HG03571 (cell line): ENCODE measurements around the gene SFTPB.
"Not testable (repeated sequence)": the region's sequence is repeated elsewhere in the genome, so short reads cannot be mapped to it uniquely, and the experiment has no call there.

ENCODE experiments used
- ATAC-seq: cut with Tn5 transposase; IDR thresholded peaks from one replicate; pipeline ENCODE4 v1.9.1; 2021; ENCODE audit not compliant: unreplicated experiment

SFTPB gene

GRCh38 chr2:85678377-85678776, 10.4 kb upstream of the SFTPB start:
- ATAC-seq: no peak

GRCh38 chr2:85675866-85676548, 8.0 kb upstream of the SFTPB start:
- ATAC-seq: no peak

DNA sequence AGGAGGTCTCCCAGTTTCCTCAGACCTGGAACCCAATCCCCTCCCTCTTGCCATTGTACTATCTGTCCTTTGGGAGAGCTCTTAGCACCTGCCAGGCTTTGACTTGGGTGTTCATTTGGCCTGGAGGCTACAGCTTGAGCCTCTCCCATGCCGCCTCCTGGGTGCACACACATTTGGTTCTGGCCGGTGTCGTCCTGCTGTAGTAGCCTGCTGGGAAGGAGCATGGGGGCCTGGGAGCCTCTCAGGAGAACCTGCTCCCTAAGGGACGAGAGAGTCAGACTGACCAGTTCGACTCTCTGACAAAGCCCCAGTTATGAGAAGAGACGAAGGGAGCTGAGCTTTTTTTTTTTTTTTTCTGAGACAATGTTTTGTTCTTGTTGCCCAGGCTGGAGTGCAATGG, 7.4 kb upstream of the SFTPB start:
- ATAC-seq: no peak

DNA sequence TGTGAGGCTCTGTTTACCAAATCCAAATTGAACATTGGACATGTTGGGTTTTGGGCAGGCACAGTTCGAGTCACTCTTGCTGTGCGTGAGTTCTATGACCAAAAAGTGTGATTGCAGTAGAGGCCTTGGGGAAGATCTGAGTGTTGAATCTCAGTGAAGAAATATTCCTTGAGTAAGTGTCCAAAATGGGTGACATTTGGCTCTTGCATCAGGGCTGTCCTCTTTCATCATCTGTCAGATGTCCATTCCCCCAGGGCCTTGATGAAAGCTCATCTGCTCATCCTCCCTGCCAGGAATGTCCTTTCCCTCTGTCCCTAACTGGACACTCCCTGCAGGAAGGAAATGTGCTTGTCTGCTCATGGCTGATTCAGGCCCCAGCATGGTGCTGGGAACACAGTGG, 6.4 kb upstream of the SFTPB start:
- ATAC-seq: no peak

- ATAC-seq: no peak
Observed at GRCh38 chr2:85673716-85674375, 5.8 kb upstream of the SFTPB start.

- ATAC-seq: no peak
Observed at GRCh38 chr2:85672456-85672855, 4.5 kb upstream of the SFTPB start.

DNA sequence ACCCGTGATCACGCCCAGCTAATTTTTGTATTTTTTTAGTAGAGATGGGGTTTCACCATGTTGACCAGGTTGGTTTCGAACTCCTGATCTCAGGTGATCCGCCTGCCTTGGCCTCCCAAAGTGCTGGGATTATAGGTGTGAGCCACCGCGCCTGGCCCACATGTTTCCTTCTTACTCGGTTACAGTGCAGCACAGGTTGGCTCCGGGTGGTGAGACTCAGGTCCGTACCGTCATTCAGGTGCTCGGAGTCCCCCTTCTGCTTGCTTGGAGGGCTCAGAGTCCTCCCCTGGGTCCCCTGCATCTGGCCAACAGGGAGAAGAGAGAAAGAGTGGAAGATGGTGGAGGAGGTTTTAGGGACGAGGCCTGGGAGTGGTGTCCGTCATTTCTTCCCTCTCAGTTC, 2.4 kb upstream of the SFTPB start:
- not testable (repeated sequence) for ATAC-seq

DNA sequence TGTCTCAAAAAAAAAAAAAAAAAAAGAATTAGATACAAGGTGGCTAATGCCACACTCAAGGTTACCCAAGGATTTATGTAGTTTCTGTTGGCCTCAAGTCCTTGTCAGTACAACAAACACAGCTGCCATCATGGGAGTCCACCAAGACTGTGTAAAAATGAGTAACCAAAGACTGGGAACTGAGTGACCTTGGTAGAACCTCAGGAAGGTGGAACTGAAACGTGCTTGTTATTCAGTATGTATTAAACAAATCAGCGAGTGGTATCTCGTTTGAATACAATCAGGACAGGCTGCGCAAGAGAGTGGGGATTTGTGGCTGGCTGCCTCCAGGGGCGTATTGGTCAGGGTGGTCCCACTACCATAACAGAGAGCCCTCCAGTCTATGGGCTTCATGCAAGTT, 1.6 kb upstream of the SFTPB start:
- no peak for ATAC-seq

DNA sequence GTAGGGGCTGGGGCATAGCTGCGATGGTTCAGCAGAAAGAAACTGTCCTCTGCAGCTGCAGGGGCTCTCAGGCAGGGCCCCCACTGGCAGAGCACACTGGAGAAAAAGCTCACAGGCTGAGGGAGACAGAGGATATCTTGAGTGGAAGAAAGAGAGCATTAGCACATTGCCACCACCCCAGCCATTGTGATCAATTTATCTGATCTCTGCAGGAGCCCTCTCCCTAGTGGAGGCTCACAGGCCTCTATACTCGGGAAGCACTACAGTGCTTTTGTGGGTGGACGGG, 801 bp upstream of the SFTPB start:
- no peak for ATAC-seq

DNA sequence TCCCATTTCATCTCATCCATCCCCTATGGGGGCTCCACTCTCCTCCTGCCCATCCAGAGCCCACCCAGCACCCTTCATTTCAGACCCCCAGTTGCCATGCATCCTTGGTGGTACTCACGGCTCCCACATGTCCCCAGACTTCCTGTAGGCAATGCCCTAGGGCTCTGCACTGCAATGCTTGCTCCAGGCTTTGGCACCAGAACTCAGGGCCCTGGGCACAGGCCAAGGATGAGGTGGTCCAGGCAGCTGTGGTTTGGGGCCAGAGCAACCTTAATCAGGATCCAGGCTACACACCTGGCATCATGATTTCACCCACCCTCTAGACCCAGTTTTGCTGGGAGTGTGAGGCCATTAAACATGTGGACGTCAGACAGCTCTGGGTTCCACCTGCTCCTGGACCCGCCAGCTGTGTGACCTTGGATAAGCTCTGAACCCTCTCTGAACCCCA, 414 bp downstream of the SFTPB start:
- no peak for ATAC-seq

GRCh38 chr2:85666435-85667316, 1.3 kb downstream of the SFTPB start:
- ATAC-seq: no peak

DNA sequence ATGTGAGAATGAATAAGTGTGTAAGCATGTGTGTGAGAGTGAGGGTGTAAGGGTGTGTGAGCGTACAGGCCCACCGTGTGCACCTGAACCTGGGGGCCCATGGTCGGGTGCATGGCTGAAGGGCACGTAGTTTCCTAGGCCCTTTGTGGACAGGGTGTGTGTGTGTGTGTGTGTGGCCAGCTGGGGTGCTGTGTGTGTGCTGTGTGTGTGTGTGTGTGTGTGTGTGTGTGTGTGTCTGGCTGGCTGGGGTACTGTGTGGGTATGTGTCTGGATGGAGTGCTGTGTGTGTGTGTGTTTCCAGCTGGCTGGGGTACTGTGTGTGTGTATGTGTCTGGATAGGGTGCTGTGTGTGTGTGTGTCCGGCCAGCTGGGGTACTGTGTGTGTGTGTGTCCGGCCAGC, 2.0 kb downstream of the SFTPB start:
- no peak for ATAC-seq

GRCh38 chr2:85665264-85665937, 2.6 kb downstream of the SFTPB start:
- no peak for ATAC-seq

GRCh38 chr2:85663594-85664565, 4.1 kb downstream of the SFTPB start:
- ATAC-seq: no peak

DNA sequence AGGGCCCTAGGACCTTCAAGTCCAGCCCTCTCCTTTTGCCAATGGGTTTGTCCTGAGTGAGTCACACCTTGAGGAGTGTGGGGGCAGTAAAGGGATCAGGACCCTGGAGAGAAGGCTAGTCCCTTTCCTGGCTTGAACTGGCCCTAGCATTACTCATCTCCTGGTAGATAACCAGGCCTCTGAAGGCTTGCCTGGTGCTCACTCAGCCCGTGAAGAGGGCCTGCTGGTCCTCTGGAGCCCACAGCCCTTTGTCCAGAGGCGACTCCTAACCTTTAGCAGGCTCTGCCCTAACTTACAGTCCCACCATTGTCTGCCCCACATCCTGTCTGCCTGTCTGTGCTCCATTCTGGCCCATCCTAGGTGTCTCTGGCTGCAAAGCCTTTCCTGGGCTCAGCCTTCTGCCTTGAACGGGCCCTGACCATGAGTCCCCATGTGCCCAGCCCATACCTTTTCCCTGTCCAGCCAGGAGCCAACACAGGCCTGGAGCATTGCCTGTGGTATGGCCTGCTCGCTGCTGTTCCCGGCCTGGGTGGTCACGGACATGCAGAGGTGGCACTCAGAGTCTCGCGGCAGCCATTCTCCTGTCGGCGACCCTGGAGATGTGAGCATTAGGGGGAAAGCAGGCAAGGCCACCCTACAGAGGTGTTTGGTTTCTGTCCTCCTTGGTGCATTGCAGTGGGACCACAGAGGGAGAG, 5.0 kb downstream of the SFTPB start:
- no peak for ATAC-seq

- ATAC-seq: no peak
Observed at GRCh38 chr2:85661139-85661858, 6.7 kb downstream of the SFTPB start.

DNA sequence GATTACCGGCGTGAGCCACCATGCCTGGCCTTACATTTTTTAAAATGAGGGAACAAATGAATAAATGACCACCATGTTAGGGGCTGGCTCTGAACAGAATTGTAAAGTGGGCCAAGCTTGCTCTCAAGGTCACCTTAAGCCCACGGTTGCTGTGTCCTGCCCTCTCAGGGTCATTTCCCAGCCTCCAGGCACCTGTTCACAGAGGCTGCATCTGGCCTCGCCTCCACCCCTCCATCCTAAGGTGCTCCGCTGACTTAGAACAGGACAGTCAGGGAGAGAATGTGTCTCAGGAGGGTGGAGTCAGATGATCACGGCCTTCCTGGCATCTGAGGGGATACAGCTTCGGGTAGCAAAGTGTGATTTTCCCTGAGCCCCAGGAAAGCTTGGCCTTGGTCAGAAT, 7.3 kb downstream of the SFTPB start:
- no peak for ATAC-seq

GRCh38 chr2:85660301-85660700, 7.7 kb downstream of the SFTPB start:
- not testable (repeated sequence) for ATAC-seq

DNA sequence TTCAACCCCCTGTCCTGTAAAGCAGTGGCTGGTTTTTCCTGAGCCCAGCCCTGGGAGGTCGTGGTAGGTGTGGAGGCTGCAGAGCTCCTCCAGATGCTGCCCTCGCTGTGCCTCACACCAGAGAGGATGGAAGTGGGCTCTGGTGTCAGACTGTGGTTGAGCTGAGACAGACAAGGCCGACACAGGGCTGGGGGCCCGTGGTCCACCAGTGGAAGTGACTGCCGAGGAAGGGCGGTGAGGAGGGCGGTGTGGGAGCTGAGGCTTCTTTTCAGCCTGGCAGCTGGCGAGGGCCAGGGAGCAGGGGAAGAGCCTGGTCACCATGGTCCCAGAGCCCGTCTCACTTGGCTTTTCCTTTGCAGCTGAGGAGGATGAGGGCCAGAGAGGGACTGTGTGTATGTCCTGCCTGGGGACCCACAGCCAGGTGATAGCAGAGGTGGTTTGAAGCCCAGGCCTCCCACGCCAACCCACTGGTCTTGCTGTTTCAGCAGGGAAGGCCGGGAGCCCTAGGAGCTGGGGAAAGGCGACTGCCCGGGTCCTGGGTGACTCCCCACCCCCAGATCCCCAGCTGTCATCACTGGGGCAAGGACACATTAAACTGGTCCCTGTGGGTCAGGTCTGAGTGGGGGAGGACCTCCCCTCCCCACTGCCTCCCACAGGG, 8.5 kb downstream of the SFTPB start:
- ATAC-seq: no peak
